ENCODE measurements around the gene SHISA5.
"Not testable (repeated sequence)": the region's sequence is repeated elsewhere in the genome, so short reads cannot be mapped to it uniquely, and the experiment has no call there.

Gene SHISA5

GRCh38 chr3:48519277-48519643 lies 15.3 kb upstream of the SHISA5 start:
- no peak for DNase-seq

DNA sequence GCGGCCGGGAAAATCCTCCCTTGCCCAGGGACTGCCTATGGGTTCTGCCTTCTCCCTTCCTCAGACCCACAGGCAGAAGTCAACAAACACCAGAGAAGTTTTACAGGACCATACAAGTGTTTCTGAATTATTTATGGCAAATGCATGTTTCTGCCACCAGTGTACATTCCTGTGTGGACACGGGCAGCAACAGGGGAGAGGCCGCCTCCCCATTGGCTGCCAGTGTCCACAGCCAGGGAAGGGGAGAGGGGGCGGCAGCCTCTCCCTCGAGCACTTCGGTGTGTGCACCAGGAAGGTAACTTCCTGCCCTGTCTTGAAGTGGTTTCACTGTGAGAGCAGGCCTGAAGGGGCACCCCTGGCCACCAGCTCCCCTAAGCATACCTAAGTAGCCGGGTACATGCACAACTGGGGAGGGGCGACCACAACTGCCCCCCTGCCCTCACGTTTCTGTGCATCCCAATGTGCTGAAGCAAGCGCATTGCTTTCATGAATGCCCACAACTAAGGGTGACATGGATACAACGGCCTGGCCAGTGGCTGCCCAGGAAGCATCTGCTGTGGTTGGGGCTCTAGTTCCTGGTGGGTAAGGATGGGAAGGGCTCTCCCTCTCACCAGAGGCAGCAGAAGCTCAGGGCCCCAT lies 14.8 kb upstream of the SHISA5 start:
- DNase-seq = no peak

DNA sequence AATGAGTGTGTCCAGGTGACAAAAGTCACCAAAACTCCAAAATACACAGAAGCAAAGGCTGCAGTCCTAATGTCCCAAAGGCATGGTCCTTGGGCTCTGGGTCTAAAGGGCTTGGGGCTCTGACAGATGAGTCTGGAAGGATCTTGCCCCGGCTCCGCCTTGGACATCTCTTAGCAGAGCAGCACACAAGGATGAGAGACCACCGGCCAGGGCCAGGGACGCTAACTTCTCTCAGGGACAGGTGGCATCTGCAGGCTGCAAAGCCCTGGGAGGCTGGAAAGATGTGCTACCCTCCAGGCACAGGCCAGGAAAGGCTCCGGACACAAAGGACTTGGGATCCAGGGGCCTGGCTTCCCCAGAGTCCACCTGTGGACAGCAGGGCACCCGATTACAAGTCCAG lies 14.1 kb upstream of the SHISA5 start:
- DNase-seq = no peak

DNA sequence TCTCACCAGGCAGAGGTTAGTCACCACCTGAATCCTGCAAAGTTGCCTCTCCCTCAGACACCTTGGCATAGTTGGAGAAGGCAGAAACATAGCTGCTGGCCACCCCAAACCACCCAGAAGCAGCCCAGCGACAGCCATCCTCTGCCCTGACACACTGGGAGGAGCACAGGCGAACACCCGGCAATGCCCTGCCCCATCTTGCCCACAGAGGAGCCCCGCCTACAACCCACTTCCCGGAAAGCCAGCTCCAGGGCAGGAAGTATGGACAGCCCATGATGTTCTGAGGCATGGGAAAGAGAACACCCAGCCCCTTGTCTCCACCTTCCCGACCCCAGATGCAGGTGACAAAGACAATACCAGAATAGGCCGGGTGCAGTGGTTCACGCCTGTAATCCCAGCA lies 12.6 kb upstream of the SHISA5 start:
- no peak for DNase-seq

- DNase-seq = no peak
These were observed 10.7 kb upstream of the SHISA5 start for GRCh38 chr3:48514431-48515227.

GRCh38 chr3:48511551-48511950 lies 7.6 kb upstream of the SHISA5 start:
- no peak for DNase-seq

GRCh38 chr3:48507256-48508061 lies 3.5 kb upstream of the SHISA5 start:
- DNase-seq = peak; percentile 20 to 41 (median 35)

GRCh38 chr3:48505968-48506504 lies 2.1 kb upstream of the SHISA5 start:
- no peak for DNase-seq

DNA sequence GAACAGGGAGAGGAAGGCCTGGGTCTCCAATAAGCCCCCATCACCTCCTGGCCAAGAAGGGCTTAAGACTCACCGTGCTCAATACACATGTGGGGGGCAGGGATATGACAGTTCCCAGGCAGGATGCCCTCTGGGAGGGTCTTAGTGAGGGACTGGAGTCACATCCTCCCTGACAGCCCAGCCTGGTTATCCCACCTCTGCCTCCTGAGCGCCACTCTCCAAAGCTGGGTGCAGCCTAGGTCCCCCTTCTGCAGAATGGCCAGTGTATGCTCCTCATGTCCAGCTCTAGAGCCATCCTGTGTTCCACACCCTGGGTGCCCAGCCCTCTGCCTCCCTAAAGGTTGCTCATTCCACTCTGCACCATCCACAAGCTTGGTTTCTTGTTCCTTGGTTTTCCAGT lies 1.2 kb upstream of the SHISA5 start:
- no peak for DNase-seq

- DNase-seq = peak in 2 of 3 donors; percentile 23 to 40
These were observed 448 bp downstream of the SHISA5 start for GRCh38 chr3:48503401-48504050.

GRCh38 chr3:48502728-48503168 lies 1.2 kb downstream of the SHISA5 start:
- no peak for DNase-seq

- DNase-seq = no peak
These were observed 1.9 kb downstream of the SHISA5 start for GRCh38 chr3:48502121-48502520.

GRCh38 chr3:48501196-48501595 lies 2.8 kb downstream of the SHISA5 start:
- DNase-seq = no peak

- DNase-seq = no peak
These were observed 3.3 kb downstream of the SHISA5 start for GRCh38 chr3:48500656-48501055.

- no peak for DNase-seq
These were observed 10.8 kb downstream of the SHISA5 start for GRCh38 chr3:48493203-48493501.

DNA sequence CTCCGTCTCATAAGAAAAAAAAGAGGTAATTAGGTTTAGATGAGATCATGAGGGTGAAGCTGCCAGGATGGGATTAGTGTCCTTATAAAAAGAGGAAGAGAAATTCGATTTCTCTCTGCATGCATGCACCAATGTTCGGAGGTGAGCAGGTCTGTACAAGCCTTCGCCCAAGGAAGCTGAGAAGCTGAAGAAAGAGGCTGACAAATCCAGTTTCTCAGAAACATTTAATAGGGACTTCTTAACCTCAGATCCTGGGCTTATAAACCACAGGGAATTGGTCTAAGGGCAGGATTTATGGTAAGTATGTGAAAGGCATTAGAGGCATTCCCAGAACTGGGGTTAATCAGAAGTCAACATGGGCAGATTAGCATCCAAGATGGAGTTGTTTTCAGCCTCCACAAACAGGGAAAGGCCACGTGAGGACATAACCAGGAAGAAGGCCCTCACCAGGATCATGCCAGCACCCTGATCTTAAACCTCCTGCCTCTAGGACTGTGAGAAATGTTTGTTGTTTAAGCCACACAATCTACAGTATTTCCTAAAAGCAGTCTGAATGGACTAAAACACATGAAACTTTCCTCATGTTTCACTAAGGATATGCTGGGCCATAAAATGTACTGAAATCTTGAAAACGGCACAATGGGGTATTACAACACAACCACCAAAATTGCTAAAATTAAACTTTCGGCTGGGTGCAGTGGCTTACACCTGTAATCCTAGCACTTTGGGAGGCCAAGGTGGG lies 11.3 kb downstream of the SHISA5 start:
- peak; percentile 24 to 66 (median 60) for DNase-seq

DNA sequence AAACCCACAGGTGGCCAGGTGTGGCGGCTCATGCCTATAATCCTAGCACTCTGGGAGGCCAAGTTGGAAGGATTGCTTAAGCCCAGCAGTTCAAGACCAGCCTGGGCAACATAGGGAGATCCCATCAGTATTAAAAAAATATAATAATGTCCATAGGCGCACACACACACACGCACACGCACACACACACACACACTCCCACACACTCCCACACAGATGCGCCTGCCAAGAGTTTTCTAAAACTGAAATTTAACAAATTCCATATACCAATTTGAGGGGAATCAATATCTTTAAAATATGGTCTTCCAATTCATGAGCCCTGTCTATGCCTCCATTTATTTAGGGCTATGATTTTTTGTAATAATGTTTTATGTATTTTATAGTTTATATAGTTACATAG lies 17.0 kb downstream of the SHISA5 start:
- DNase-seq = no peak

DNA sequence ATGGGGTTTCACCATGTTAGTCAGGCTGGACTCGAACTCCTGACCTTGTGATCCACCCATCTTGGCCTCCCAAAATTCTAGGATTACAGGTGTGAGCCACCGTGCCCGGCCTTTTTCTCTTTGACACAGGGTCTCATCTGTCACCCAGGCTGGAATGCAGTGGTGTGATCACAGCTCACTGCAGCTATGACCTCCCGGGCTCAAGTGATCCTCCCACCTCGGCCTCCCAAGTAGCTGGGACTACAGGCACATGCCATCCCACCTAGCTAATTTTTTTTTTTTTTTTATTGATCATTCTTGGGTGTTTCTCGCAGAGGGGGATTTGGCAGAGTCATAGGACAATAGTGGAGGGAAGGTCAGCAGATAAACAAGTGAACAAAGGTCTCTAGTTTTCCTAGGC lies 21.2 kb downstream of the SHISA5 start:
- not testable (repeated sequence) for DNase-seq

GRCh38 chr3:48480891-48481290 lies 23.1 kb downstream of the SHISA5 start:
- not testable (repeated sequence) for DNase-seq

- DNase-seq = no peak
These were observed 25.1 kb downstream of the SHISA5 start for GRCh38 chr3:48478626-48479555.

DNA sequence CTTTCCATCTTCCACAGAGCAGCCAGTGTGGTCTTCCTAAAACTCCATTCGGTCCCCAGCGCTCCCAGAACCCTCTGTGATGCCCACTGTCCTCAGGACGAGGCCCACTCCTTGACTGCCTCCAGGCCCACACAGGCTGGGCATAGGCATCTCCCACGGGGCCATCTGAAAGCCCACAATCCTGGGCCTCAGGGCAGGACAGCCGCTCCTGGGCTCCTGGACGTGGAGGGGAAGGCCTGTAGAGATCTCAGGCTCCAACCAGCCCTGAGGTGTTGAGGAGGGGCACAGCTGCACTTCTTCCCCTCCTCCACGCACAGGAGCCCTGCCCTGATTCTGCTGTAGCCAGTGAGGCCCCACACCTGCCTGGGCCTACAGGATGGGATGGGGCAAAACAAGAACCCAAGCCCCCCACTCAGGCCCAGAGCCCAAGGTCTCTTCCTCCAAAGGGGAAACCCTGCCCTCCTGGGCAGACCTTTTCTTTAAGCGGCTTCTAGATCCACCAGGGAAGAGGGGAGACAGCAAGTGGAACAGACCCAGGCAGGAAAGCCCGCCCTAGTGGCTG lies 25.9 kb downstream of the SHISA5 start:
- no peak for DNase-seq

Measured in suppressor macrophage treated with lipopolysaccharide for 1 hour (primary cell).